ENCODE results near the gene DYNC1I1. TPM values are rescaled to one million over a fixed set of nuclear protein-coding genes. Genes with fewer than 3 reads are reported as not detected.

DYNC1I1 gene
- total and polyA plus RNA-seq, 4 donors = 0.28 to 0.67 (median 0.39) TPM

DNA sequence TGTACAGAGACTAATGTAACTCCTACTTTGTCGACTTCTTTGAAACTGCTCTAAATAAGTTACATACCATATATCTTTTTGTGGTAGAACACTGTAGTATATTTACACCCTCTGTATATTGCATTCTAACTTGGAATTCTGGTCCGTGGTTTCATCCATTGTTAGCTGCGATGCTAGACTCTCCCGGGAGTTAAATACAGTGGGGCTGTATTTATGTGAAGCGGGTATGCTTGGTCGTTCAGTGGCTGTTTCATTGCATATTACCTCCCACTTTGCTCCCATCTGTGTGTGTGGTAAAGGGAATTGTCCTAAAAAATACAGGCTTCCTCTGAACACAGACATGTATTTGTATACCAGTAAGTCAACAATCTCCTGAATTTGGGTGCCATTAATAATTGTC, 318.4 kb downstream of the DYNC1I1 start:
- Histone ChIP-seq H3K4me3 (ENCODE audit: low read depth in 1 of 3, low read length in 3 of 3) (no peak overlapping the region), H3K36me3 (ENCODE audit: control insufficient read depth in 4 of 4, insufficient read depth in 3 of 4, low read depth in 1 of 4, low read length in 3 of 4) (no peaks in the 10 kb centered on the region), H3K27ac (ENCODE audit: low read depth in 1 of 2, low read length in 2 of 2) (no peak overlapping the region), H3K27me3 (ENCODE audit: control insufficient read depth in 4 of 4, insufficient read depth in 4 of 4, low read length in 3 of 4) (no peaks in the 10 kb centered on the region), H3K4me1 (ENCODE audit: control insufficient read depth in 4 of 4, insufficient read depth in 4 of 4, low read length in 3 of 4) (no peaks in the 10 kb centered on the region), H3K9ac (ENCODE audit: low read depth in 1 of 2, low read length in 2 of 2) (no peak overlapping the region), H3K9me3 (ENCODE audit: control insufficient read depth in 4 of 4, low read length in 3 of 4) (no peaks in the 10 kb centered on the region)
- no peak for DNase-seq (ENCODE audit: low spot score)
- no peak for TF ChIP-seq TAF1 (conservative IDR thresholded peaks at IDR 0.05)
- 95% methylated on average over 6 of the region's 6 CpGs for WGBS

DNA sequence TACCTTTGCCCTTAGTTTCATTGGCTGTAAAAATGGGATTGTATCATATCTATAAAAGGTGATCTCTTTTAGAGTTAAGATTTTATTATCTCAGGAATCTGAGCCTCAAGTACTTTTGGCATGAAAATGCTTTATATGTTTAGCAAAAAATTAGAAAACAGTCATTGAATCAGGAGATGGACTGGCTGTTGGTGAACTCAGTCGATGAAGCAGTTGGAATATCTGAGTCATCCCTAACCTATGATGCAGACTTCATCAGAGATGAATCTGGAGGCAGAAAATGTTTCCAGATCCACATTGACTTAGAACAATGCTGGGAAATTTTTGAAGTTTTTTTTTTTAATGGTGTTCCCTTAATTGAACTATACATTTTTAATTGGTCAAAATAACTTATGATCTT, 321.1 kb downstream of the DYNC1I1 start:
- no peak overlapping the region for H3K9ac ChIP-seq (ENCODE audit: low read depth in 1 of 2, low read length in 2 of 2)
- no peaks in the 10 kb centered on the region for H3K4me1 ChIP-seq (ENCODE audit: control insufficient read depth in 4 of 4, insufficient read depth in 4 of 4, low read length in 3 of 4)
- TF ChIP-seq, protein P1, sequence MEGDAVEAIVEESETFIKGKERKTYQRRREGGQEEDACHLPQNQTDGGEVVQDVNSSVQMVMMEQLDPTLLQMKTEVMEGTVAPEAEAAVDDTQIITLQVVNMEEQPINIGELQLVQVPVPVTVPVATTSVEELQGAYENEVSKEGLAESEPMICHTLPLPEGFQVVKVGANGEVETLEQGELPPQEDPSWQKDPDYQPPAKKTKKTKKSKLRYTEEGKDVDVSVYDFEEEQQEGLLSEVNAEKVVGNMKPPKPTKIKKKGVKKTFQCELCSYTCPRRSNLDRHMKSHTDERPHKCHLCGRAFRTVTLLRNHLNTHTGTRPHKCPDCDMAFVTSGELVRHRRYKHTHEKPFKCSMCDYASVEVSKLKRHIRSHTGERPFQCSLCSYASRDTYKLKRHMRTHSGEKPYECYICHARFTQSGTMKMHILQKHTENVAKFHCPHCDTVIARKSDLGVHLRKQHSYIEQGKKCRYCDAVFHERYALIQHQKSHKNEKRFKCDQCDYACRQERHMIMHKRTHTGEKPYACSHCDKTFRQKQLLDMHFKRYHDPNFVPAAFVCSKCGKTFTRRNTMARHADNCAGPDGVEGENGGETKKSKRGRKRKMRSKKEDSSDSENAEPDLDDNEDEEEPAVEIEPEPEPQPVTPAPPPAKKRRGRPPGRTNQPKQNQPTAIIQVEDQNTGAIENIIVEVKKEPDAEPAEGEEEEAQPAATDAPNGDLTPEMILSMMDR (IDR thresholded peaks at IDR 0.05; ENCODE audit: low read depth, low read length, missing input control) = no peak
- TF ChIP-seq HNF4A (conservative IDR thresholded peaks at IDR 0.05) = no peak
- no peak for TF ChIP-seq RAD21 (IDR thresholded peaks at IDR 0.05)
- no peak for TF ChIP-seq SP1 (IDR thresholded peaks at IDR 0.05)
- TF ChIP-seq EGR1 (IDR thresholded peaks at IDR 0.05; ENCODE audit: low read depth in 2 of 2) = no peak
- TF ChIP-seq TAF1 (conservative IDR thresholded peaks at IDR 0.05) = no peak
- TF ChIP-seq, protein P2, sequence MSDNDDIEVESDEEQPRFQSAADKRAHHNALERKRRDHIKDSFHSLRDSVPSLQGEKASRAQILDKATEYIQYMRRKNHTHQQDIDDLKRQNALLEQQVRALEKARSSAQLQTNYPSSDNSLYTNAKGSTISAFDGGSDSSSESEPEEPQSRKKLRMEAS (IDR thresholded peaks at IDR 0.05) = no peak
- TF ChIP-seq GABPA (IDR thresholded peaks at IDR 0.05 in 1 of 2, conservative IDR thresholded peaks at IDR 0.05 in 1 of 2) = no peak
- TF ChIP-seq RXRA (IDR thresholded peaks at IDR 0.05) = no peak
- no peak for TF ChIP-seq HNF4G (IDR thresholded peaks at IDR 0.05)
- no peaks in the 10 kb centered on the region for H3K27me3 ChIP-seq (ENCODE audit: control insufficient read depth in 4 of 4, insufficient read depth in 4 of 4, low read length in 3 of 4)
- no peak overlapping the region for H3K27ac ChIP-seq (ENCODE audit: low read depth in 1 of 2, low read length in 2 of 2)
- no peak for DNase-seq (ENCODE audit: low spot score)
- WGBS = 86% methylated on average over 1 of the region's 1 CpG
- H3K36me3 ChIP-seq (ENCODE audit: control insufficient read depth in 4 of 4, insufficient read depth in 3 of 4, low read depth in 1 of 4, low read length in 3 of 4) = no peaks in the 10 kb centered on the region
- no peaks in the 10 kb centered on the region for H3K9me3 ChIP-seq (ENCODE audit: control insufficient read depth in 4 of 4, low read length in 3 of 4)
- H3K4me3 ChIP-seq (ENCODE audit: low read depth in 1 of 3, low read length in 3 of 3) = no peak overlapping the region

DNA sequence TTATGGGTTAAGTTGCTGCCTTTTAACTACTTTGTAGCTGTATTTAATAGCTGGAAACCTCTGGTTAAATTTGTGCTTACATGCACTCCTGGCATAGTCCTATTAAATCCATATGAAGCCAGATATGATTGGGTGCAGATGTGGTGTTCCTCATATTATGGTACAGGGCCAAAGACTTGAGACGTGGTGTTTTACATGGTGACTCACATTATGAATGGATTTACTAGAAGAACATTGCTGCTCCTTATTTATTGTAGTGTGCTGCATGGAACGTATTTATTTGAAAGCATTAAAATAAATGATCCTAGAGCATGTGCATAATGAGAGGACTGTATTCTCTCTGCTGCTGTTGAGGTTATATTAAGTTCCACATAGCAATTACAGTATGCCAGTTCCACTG, 325.5 kb downstream of the DYNC1I1 start:
- Histone ChIP-seq H3K27ac (ENCODE audit: low read depth in 1 of 2, low read length in 2 of 2) (no peak overlapping the region), H3K36me3 (ENCODE audit: control insufficient read depth in 4 of 4, insufficient read depth in 3 of 4, low read depth in 1 of 4, low read length in 3 of 4) (no peaks in the 10 kb centered on the region), H3K9me3 (ENCODE audit: control insufficient read depth in 4 of 4, low read length in 3 of 4) (no peaks in the 10 kb centered on the region), H3K4me3 (ENCODE audit: low read depth in 1 of 3, low read length in 3 of 3) (no peak overlapping the region), H3K4me1 (ENCODE audit: control insufficient read depth in 4 of 4, insufficient read depth in 4 of 4, low read length in 3 of 4) (no peaks in the 10 kb centered on the region), H3K9ac (ENCODE audit: low read depth in 1 of 2, low read length in 2 of 2) (no peak overlapping the region), H3K27me3 (ENCODE audit: control insufficient read depth in 4 of 4, insufficient read depth in 4 of 4, low read length in 3 of 4) (no peaks in the 10 kb centered on the region)
- no peak for DNase-seq (ENCODE audit: low spot score)
- WGBS = 89% methylated on average over 2 of the region's 2 CpGs
- TF ChIP-seq NR2F2 (IDR thresholded peaks at IDR 0.05) (no peak), FOXA1 (IDR thresholded peaks at IDR 0.05) (no peak), GABPA (IDR thresholded peaks at IDR 0.05 in 1 of 2, conservative IDR thresholded peaks at IDR 0.05 in 1 of 2) (no peak), YY1 (IDR thresholded peaks at IDR 0.05) (no peak), JUND (IDR thresholded peaks at IDR 0.05) (no peak), RXRA (IDR thresholded peaks at IDR 0.05) (no peak), EGR1 (IDR thresholded peaks at IDR 0.05; ENCODE audit: low read depth in 2 of 2) (no peak), FOXA2 (IDR thresholded peaks at IDR 0.05) (no peak), SP1 (IDR thresholded peaks at IDR 0.05) (no peak), HNF4G (IDR thresholded peaks at IDR 0.05) (no peak), HNF4A (conservative IDR thresholded peaks at IDR 0.05) (no peak), TAF1 (conservative IDR thresholded peaks at IDR 0.05) (no peak), RAD21 (IDR thresholded peaks at IDR 0.05) (no peak)
- TF ChIP-seq, protein P3, sequence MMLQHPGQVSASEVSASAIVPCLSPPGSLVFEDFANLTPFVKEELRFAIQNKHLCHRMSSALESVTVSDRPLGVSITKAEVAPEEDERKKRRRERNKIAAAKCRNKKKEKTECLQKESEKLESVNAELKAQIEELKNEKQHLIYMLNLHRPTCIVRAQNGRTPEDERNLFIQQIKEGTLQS (IDR thresholded peaks at IDR 0.05) = no peak
- TF ChIP-seq, protein P1 (IDR thresholded peaks at IDR 0.05; ENCODE audit: low read depth, low read length, missing input control) = no peak
- TF ChIP-seq, protein P4, sequence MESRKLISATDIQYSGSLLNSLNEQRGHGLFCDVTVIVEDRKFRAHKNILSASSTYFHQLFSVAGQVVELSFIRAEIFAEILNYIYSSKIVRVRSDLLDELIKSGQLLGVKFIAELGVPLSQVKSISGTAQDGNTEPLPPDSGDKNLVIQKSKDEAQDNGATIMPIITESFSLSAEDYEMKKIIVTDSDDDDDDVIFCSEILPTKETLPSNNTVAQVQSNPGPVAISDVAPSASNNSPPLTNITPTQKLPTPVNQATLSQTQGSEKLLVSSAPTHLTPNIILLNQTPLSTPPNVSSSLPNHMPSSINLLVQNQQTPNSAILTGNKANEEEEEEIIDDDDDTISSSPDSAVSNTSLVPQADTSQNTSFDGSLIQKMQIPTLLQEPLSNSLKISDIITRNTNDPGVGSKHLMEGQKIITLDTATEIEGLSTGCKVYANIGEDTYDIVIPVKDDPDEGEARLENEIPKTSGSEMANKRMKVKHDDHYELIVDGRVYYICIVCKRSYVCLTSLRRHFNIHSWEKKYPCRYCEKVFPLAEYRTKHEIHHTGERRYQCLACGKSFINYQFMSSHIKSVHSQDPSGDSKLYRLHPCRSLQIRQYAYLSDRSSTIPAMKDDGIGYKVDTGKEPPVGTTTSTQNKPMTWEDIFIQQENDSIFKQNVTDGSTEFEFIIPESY (IDR thresholded peaks at IDR 0.05) = no peak
- TF ChIP-seq, protein P2 (IDR thresholded peaks at IDR 0.05) = no peak
